Measurements from ENCODE around the gene ATP9B.

- TF ChIP-seq CTCF (IDR thresholded peaks at IDR 0.05) (no peak), POLR2A (IDR thresholded peaks at IDR 0.05) (no peak)
Observed at GRCh38 chr18:79410171-79410641, 341.0 kb downstream of the ATP9B start.
